ENCODE measurements around the gene ZNF768. TPM values are rescaled to one million over a fixed set of nuclear protein-coding genes. Genes with fewer than 3 reads are reported as not detected.

ZNF768 gene
- total and polyA plus RNA-seq, 2 of the 13 experiments (the other 11 are each of a cell fraction or from before 2014, with no cell fraction given) = 26.7 to 34.4 TPM

- TF ChIP-seq, protein P1, sequence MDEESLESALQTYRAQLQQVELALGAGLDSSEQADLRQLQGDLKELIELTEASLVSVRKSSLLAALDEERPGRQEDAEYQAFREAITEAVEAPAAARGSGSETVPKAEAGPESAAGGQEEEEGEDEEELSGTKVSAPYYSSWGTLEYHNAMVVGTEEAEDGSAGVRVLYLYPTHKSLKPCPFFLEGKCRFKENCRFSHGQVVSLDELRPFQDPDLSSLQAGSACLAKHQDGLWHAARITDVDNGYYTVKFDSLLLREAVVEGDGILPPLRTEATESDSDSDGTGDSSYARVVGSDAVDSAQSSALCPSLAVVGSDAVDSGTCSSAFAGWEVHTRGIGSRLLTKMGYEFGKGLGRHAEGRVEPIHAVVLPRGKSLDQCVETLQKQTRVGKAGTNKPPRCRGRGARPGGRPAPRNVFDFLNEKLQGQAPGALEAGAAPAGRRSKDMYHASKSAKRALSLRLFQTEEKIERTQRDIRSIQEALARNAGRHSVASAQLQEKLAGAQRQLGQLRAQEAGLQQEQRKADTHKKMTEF (CRISPR knock-in tag; IDR thresholded peaks at IDR 0.05) = peak; percentile 78
- no peak for TF ChIP-seq CREBL2 (CRISPR knock-in tag; IDR thresholded peaks at IDR 0.05; ENCODE audit: borderline replicate concordance)
- no peak for TF ChIP-seq KMT2B (CRISPR knock-in tag; IDR thresholded peaks at IDR 0.05)
- peak; percentile 40; the same call in 1 of the 2 replicates for TF ChIP-seq KMT2A (CRISPR knock-in tag; IDR thresholded peaks at IDR 0.05)
- no peak for TF ChIP-seq ZNF749 (CRISPR knock-in tag; IDR thresholded peaks at IDR 0.05; ENCODE audit: borderline replicate concordance)
- TF ChIP-seq ZNF441 (CRISPR knock-in tag; IDR thresholded peaks at IDR 0.05; ENCODE audit: borderline replicate concordance) = 0 out of 2 replicates have a peak, but pooled peaks have one; percentile 54
- TF ChIP-seq, protein P2, sequence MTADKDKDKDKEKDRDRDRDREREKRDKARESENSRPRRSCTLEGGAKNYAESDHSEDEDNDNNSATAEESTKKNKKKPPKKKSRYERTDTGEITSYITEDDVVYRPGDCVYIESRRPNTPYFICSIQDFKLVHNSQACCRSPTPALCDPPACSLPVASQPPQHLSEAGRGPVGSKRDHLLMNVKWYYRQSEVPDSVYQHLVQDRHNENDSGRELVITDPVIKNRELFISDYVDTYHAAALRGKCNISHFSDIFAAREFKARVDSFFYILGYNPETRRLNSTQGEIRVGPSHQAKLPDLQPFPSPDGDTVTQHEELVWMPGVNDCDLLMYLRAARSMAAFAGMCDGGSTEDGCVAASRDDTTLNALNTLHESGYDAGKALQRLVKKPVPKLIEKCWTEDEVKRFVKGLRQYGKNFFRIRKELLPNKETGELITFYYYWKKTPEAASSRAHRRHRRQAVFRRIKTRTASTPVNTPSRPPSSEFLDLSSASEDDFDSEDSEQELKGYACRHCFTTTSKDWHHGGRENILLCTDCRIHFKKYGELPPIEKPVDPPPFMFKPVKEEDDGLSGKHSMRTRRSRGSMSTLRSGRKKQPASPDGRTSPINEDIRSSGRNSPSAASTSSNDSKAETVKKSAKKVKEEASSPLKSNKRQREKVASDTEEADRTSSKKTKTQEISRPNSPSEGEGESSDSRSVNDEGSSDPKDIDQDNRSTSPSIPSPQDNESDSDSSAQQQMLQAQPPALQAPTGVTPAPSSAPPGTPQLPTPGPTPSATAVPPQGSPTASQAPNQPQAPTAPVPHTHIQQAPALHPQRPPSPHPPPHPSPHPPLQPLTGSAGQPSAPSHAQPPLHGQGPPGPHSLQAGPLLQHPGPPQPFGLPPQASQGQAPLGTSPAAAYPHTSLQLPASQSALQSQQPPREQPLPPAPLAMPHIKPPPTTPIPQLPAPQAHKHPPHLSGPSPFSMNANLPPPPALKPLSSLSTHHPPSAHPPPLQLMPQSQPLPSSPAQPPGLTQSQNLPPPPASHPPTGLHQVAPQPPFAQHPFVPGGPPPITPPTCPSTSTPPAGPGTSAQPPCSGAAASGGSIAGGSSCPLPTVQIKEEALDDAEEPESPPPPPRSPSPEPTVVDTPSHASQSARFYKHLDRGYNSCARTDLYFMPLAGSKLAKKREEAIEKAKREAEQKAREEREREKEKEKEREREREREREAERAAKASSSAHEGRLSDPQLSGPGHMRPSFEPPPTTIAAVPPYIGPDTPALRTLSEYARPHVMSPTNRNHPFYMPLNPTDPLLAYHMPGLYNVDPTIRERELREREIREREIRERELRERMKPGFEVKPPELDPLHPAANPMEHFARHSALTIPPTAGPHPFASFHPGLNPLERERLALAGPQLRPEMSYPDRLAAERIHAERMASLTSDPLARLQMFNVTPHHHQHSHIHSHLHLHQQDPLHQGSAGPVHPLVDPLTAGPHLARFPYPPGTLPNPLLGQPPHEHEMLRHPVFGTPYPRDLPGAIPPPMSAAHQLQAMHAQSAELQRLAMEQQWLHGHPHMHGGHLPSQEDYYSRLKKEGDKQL (CRISPR knock-in tag; IDR thresholded peaks at IDR 0.05; ENCODE audit: low read depth) = no peak
- TF ChIP-seq ZBED4 (CRISPR knock-in tag; IDR thresholded peaks at IDR 0.05; ENCODE audit: borderline replicate concordance) = no peak
- peak; percentile 82 for TF ChIP-seq HDAC1 (CRISPR knock-in tag; IDR thresholded peaks at IDR 0.05)
- TF ChIP-seq EP300 (IDR thresholded peaks at IDR 0.05; ENCODE audit: low read depth in 2 of 2, low read length in 2 of 2) = peak; percentile 29 to 65; a peak in 2 of 4 replicates
- no peak for TF ChIP-seq EP300 (CRISPR knock-in tag; IDR thresholded peaks at IDR 0.05; ENCODE audit: borderline replicate concordance)
- TF ChIP-seq FOXP1 (IDR thresholded peaks at IDR 0.05) = peak; percentile 64
- peak; percentile 86 for TF ChIP-seq FOXP1 (CRISPR knock-in tag; IDR thresholded peaks at IDR 0.05)
- TF ChIP-seq, protein P3, sequence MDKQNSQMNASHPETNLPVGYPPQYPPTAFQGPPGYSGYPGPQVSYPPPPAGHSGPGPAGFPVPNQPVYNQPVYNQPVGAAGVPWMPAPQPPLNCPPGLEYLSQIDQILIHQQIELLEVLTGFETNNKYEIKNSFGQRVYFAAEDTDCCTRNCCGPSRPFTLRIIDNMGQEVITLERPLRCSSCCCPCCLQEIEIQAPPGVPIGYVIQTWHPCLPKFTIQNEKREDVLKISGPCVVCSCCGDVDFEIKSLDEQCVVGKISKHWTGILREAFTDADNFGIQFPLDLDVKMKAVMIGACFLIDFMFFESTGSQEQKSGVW (CRISPR knock-in tag; IDR thresholded peaks at IDR 0.05; ENCODE audit: borderline replicate concordance) = no peak
- TF ChIP-seq SIX4 (CRISPR knock-in tag; IDR thresholded peaks at IDR 0.05) = no peak
- TF ChIP-seq RORA (CRISPR knock-in tag; IDR thresholded peaks at IDR 0.05) = no peak
Measured at GRCh38 chr16:30488764-30489605, 37.4 kb downstream of the ZNF768 start (continued).

Measured in HepG2 (cell line).